NCI-H748 (cell line): ENCODE results near the gene TEX11.
"Not testable (repeated sequence)": the region's sequence is repeated elsewhere in the genome, so short reads cannot be mapped to it uniquely, and the experiment has no call there.

ENCODE experiments used
- DNase-seq: peaks from one replicate; lab custom pipeline; 2025; ENCODE audit not compliant: unreplicated experiment; lab: John Stamatoyannopoulos, UW

The TEX11 gene

DNA sequence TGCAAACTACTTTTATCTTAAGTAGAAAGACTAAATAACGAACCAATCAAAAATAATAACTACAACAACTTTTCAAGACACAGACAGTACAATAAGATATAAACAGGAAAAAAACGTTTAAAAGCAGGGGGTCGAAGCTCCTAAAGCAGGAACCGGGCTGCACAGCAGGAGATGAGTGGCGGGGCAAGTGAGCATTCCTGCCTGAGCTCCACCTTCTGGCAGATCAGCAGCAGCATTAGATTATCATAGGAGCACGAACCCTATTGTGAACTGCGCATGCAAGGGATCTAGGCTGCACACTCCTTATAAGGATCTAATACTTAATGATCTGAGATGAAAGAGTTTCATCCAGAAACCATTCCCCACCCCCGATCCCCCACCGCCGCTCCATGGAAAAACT is 146.2 kb downstream of the TEX11 start:
- DNase-seq, result peak; percentile 22

DNA sequence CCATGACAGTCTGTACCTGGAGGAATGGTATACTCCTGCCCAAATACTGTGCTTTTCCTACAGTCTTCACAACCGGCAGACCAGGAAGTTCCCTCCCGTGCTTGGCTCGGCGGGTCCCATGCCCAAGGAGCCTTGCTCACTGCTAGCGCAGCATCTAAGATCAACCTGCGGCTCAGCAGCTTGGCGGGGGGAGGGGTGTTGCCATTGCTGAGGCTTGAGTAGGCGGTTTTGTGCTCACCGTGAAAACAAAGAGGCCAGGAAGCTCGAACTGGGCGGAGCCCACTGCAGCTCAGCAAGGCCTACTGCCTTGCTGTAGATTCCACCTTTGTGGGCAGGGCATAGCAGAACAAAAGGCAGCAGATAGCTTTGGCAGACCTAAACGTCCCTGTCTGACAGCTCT is 152.7 kb downstream of the TEX11 start:
- DNase-seq, result peak; percentile 42

DNA sequence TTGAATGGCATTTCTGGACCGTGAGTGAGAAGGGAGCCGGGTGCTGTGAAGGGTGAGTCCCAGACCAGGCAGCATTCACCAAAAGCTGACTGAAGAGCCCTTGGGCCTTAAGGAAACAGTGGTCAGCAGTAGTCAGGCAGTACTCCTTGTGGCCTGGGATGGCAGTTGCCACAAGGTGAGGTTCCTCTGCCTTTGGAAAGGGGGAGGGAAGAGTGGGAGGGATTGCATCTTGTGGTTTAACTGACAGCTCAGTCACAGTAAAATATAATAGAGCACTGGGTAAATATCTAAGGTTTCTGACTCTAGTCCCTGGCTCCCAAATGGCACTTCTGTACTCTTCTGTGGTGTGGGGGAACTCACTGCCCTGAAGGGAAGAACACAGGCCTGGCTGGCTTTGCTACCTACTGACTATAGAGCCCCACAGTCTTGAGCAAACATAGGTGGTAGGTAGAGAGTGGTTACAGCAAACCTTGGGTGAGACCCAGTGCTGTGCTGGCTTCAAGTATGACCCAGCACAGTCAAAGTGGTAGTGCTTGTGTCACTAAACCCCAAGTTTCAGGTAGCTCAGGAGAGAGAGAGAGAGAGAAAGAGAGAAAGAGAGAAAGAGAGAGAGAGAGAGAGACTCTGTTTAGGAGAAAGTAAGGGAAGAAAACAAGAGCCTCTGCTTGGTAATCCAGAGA is 154.2 kb downstream of the TEX11 start:
- DNase-seq, result no peak

DNA sequence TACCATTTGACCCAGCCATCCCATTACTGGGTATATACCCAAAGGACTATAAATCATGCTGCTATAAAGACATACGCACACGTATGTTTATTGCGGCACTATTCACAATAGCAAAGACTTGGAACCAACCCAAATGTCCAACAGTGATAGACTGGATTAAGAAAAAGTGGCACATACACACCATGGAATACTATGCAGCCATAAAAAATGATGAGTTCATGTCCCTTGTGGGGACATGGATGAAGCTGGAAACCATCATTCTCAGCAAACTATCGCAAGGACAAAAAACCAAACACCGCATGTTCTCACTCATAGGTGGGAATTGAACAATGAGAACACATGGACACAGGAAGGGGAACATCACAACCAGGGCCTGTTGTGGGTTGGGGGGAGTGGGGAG is 174.7 kb downstream of the TEX11 start:
- not testable (repeated sequence) for DNase-seq

DNA sequence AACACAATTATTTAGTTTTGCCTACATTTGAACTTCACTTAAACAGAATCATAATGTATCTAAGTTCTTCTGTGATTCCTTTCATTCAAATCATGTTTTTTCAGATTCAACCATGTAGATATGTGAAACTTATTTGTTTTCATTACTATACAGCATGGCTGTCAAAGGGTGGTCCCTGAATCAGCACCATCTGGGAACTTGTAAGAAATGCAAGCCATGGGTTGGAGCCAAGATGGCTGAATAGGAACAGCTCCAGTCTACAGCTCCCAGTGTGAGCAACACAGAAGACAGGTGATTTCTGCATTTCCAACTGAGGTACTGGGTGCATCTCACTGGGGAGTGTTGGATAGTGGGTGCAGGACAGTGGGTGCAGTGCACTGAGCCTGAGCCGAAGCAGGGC is 180.6 kb downstream of the TEX11 start:
- not testable (repeated sequence) for DNase-seq

DNA sequence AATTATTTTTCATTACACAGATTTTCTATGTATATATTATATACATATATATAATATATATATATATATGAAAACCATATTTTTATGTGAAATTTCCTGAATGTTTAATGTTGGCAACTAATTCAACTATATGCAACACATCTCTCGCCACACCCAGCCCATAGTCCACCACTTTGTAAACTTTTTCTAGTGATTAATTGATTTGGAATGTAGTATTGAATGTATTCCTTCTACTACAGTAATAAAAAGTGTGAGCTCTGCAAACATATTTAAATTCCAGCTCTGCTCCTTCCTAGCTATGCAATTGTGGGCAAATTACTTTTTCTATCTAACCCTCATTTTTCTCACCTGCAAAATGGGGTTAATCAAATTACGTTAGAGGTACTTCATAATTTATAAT is 187.8 kb downstream of the TEX11 start:
- DNase-seq, result no peak

DNA sequence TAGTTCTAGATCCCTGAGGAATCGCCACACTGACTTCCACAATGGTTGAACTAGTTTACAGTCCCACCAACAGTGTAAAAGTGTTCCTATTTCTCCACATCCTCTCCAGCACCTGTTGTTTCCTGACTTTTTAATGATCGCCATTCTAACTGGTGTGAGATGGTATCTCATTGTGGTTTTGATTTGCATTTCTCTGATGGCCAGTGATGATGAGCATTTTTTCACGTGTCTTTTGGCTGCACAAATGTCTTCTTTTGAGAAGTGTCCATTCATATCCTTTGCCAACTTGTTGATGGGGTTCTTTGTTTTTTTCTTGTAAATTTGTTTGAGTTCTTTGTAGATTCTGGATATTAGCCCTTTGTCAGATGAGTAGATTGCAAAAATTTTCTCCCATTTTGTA is 197.2 kb downstream of the TEX11 start:
- not testable (repeated sequence) for DNase-seq

DNA sequence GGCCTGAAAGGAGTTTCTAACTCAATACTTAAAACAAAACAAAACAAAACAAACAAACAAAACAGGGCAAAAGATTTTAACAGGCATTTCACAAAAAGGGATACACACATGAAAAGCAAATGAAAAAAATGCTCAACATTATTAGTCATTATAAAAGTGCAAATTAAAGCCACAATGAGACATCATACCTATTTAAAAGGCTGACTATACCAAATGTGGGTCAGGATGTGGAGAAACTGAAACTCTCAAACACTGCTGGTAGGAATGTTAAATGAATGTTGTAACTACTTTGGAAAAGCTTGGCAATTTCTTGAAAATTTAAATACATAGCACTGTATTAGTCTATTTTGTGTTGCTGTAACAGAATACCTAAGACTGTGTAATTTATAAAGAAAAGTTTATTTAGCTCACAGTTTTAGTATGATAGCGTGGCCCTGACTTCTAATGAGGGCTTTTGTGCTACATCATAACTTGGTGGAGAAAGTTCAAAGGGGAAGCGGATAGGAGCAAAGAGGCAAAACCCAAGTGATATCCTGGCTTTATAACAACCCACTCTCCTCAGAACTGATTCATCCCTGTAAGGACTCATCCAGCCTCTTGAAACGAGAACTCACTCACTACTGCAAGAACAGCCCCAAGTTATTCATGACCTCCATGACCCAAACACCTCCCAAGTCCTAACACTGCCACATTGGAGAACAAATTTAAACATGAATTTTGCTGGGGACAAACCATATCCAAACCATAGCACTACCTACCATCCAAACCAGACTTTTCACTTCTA is 214.0 kb downstream of the TEX11 start:
- DNase-seq, result no peak

DNA sequence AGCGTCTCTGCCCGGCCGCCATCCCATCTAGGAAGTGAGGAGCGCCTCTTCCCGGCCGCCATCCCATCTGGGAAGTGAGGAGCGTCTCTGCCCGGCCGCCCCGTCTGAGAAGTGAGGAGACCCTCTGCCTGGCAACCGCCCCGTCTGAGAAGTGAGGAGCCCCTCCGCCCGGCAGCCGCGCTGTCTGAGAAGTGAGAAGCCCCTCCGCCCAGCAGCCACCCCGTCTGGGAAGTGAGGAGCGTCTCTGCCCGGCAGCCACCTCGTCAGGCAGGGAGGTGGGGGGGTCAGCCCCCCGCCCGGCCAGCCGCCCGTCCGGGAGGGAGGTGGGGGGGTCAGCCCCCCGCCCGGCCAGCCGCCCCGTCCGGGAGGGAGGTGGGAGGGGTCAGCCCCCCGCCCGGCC is 229.1 kb downstream of the TEX11 start:
- not testable (repeated sequence) for DNase-seq

DNA sequence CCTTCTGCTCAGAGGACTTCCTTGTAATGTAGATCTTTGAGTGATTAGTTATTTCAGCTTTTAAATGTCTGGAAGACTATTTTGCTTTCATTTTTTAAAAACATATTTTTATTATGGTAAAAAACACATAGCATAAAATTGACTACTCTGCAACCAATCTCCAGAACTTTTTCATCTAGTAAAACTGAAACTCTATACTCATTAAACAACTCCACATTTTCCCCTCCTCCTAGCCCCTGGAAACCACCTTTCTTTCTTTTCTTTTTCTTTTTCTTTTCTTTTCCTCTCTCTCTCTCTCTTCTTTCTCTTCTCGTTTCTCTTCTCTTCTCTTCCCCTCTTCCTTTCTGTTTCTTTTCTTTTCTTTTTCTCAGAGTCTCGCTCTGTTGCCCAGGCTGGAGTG is 233.2 kb downstream of the TEX11 start:
- no peak for DNase-seq

DNA sequence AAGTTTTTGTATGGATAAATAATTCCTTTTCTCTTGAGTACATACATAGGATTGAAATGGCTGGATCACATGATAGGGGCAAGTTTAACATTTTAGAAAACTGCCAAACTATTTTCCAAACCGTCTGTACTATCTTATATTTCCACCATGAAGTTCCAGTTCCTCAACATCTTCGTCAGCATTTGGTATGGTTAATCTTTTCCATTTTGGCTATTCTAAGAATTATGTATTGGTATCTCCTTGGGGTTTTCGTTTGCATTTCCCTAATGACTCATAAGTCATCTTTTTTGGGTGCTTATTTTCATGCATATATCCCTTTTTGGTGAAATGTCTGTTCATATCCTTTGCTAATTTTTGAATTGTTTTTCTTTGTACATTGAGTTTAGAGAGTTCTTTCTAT is 236.2 kb downstream of the TEX11 start:
- no peak for DNase-seq

DNA sequence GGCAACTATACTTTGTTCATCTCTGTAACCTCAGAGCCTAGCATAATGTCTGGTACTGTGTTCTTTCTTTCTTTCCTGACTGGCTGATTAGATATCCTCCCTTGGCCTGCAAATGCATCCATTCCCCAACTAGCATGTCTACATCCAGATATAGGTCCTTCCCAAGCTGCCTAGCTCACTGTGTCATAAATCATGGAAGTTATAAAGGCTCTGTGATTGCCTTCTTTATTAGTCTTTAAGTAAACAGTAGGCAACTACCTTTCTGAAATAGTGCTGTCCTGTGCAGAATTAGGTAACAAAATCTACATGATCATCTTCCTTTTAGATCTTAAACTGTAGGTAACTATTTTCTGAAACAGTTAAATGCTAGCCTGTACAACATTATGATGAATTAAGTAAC is 239.4 kb downstream of the TEX11 start:
- DNase-seq, result no peak

DNA sequence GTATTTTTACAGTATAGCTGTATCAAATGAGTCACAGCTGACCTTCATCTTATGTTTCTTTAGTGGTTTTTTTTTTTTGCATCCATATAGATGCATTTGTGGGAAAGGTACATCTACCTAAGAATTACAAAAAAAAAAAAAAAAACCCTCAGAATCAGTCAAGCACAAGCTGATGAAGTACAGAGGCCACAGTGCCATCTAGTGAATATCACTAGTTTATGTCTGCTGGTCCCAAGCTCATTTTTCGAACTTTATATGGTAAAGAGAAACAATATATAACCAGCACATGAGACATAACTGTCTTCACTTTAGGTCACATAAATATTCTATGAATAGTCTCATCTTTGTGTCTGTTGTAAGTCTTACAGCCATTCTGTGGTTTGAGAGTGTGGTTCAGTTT is 243.8 kb downstream of the TEX11 start:
- peak; percentile 53 for DNase-seq

DNA sequence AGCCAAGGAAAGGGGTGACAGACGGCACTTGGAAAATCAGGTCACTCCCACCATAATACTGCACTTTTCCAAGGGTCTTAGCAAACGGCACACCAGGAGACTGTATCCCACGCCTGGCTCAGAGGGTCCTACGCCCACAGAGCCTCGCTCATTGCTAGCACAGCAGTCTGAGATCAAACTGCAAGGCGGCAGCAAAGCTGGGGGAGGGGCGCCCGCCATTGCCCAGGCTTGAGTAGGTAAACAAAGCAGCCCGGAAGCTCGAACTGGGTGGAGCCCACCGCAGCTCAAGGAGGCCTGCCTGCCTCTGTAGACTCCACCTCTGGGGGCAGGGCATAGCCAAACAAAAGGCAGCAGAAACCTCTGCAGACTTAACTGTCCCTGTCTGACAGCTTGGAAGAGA is 247.4 kb downstream of the TEX11 start:
- DNase-seq, result not testable (repeated sequence)

DNA sequence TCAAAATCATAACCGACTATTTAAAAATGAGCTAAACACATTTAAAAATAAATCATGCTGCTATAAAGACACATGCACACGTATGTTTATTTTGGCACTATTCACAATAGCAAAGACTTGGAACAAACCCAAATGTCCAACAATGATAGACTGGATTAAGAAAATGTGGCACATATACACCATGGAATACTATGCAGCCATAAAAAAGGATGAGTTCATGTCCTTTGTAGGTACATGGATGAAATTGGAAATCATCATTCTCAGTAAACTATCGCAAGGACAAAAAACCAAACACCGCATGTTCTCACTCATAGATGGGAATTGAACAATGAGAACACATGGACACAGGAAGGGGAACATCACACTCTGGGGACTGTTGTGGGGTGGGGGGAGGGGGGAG is 251.0 kb downstream of the TEX11 start:
- not testable (repeated sequence) for DNase-seq

DNA sequence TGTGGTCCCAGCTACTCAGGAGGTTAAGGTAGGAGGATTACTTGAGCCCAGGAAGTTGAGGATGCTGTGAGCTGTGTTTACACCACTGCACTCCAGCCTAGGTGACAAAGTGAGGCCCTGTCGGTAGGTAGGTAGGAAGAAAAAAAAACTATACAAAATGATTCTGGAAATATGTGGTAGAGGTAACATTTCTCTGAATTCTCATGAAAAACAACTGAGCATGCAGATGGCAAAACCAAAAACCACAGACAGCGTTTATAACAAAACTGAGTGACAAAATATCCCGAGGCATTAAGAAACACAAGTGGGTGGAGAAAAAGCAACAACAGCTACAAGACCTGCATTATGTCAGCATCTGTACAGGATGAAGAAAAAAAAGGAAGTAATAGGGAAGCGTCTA is 252.2 kb downstream of the TEX11 start:
- DNase-seq, result no peak

DNA sequence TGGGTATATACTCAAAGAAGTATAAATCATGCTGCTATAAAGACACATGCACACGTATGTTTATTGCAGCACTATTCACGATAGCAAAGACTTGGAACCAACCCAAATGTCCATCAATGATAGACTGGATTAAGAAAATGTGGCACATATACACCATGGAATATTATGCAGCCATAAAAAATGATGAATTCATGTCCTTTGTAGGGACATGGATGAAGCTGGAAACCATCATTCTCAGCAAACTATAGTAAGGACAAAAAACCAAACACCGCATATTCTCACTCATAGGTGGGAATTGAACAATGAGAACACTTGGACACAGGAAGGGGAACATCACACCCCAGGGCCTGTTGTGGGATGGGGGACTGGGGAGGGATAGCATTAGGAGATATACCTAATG is 260.6 kb downstream of the TEX11 start:
- DNase-seq, result not testable (repeated sequence)

DNA sequence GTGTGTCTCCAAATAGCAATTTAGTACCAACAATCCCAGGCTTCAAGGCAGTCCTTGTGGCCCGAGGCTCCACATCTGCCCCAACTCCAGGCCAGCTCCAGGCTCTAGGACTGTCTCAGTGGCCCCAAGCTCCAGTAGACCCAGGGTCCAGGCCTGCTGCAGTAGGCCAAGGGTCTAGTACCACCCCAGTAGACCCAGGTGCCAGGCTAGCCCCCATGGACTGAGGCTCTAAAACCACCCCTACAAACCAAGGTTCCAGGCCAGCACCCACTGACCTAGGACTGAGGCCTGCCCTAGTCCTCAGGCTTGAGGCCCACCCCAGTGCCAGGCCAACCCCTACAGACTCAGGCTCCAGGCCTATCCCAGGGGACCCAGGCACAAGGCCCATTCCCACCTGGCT is 272.3 kb downstream of the TEX11 start:
- DNase-seq, result no peak

DNA sequence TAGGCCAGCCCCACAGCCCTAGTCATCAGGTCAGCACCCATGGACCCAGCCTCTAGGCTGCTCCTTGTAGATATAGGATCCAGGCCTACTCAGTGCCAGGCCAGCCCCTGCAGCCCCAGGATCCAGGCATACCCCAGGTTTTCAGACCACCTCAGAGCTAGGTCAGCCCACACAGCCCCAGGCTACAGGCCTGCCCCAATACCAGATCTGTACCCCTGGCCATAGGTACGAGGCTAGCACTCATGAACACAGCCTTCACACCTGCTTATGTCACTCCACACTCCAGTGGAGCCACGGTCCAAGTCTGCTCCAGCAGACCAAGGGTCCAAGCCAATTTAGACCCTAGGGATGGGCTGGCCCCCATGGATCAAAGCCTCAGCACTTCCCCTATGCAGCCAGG is 272.8 kb downstream of the TEX11 start:
- DNase-seq, result no peak

DNA sequence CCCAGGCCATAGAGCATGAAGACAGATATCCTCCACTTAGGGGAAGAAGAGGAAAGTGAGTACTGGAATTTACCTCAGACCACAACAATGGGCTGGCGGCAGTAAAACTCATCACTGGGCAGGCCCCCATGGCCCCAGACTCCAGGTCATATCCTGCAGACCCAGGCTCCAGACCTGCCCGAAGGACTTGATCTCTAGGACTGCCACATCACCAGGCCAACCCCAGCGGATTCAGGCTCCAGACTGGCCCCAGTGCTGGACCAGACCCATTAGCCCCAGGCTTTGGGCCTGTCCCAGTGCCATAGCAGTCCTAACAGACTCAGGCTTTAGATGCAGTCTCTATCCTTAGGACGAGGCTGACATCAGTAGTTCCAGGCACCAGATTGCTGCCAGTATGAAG is 273.3 kb downstream of the TEX11 start:
- no peak for DNase-seq

DNA sequence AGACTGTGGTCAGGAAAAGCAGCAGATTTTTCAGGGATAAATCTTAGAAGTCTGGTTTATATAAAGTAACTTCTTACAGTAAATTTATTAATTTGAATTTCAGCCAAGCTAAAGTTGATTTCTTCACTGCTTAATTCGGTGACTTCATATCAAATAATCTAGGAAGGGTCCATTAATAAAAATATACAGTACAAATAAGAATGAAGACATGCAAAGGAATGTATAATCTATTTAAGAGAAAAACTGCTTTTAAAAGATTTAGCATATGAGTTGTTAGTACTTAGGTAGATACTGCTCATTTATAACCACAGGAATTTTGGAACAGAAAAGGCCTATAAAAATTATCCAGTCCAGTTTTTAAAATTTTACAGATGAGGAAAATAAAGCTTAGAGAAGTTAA is 286.8 kb downstream of the TEX11 start:
- DNase-seq, result no peak

DNA sequence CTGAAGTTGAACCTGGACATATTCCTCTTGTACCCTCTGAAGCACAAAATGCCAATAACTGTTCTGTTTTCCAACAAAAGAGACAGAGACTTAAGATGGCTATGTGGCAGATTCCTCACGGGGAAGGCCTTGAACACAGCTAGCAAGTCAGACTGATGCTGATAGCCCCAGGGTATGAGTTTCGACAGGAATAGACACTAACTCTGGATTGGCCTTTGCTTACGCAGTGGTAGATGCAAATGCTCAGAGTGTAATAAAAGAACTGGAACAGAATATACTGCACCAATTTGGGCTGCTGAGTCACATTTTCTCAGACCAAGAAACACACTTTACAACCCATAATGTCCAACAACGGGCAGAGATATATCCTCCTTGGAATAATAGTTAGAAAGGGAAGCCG is 290.0 kb downstream of the TEX11 start:
- no peak for DNase-seq

DNA sequence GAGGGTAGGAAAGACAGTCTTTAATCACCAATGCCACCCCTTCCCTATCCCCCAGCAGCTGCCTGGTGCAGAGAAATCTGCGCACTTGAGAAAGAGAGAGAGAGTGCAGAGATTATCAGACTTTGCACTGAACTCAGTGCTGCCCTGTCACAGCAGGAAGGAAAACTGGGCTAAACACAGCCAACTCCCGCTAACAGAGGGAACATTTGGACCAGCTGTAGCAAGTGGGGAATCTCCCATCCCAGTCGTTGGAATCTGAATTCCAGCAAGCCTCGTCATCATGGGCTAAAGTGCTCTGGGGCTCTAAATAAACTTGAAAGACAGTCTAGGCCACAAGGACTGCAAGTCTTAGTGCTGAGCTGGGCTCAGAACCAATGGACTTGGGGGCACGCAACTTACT is 295.2 kb downstream of the TEX11 start:
- DNase-seq, result no peak
